NB4 (cell line): Measurements from ENCODE around the gene MYRF.

Experiments used
- DNase-seq: peaks from one replicate; pipeline ENCODE4 v3.0.0; 2010; ENCODE audit warnings: low read depth
- H3K4me3 ChIP-seq: one replicate; pipeline ENCODE4 v1.5.1; 2011; ENCODE audit warnings: mild to moderate bottlenecking, low read depth, low read length, moderate library complexity
- CTCF ChIP-seq: IDR thresholded peaks from one replicate; pipeline ENCODE4 v1.5.1; 2012; ENCODE audit warnings: low read depth, low read length
- MAX ChIP-seq: IDR thresholded peaks from 2 replicates; pipeline ENCODE4 v1.6.1; 2011; ENCODE audit warnings: low read depth, low read length
- MYC ChIP-seq: IDR thresholded peaks from 2 replicates; pipeline ENCODE4 v1.6.1; 2011; ENCODE audit warnings: low read depth, low read length
- POLR2A ChIP-seq: IDR thresholded peaks from 2 replicates; pipeline ENCODE4 v1.6.1; 2011; ENCODE audit warnings: mild to moderate bottlenecking; ENCODE audit not compliant: insufficient read length; ENCODE audit errors: extremely low read depth

The MYRF gene

GRCh38 chr11:61828379-61828628 lies 75.9 kb downstream of the MYRF start:
- peak overlapping the region; percentile 74 for H3K4me3 ChIP-seq
- TF ChIP-seq MAX (0 out of 2 replicates have a peak, but pooled peaks have one; percentile 17), CTCF (no peak), MYC (peak; percentile 4; the same call in 1 of the 2 replicates), POLR2A (no peak)
- no peak for DNase-seq

GRCh38 chr11:61828629-61829407 lies 76.4 kb downstream of the MYRF start:
- DNase-seq = peak; percentile 70
- TF ChIP-seq POLR2A = peak; percentile 41
- TF ChIP-seq CTCF = peak; percentile 61
- no peak for TF ChIP-seq MYC
- no peak for TF ChIP-seq MAX
- peak overlapping the region; percentile 74 for H3K4me3 ChIP-seq

- DNase-seq = no peak
- no peak for TF ChIP-seq POLR2A
- no peak for TF ChIP-seq CTCF
- H3K4me3 ChIP-seq = peak overlapping the region; percentile 74
Measured at GRCh38 chr11:61829806-61830205, 77.4 kb downstream of the MYRF start.

- peak overlapping the region; percentile 74 for H3K4me3 ChIP-seq
- TF ChIP-seq MYC (no peak), CTCF (no peak), POLR2A (no peak), MAX (no peak)
- no peak for DNase-seq
Measured at GRCh38 chr11:61830237-61831105, 78.0 kb downstream of the MYRF start.

GRCh38 chr11:61832207-61832606 lies 79.8 kb downstream of the MYRF start:
- no peak for DNase-seq
- TF ChIP-seq CTCF (no peak), MAX (no peak), POLR2A (no peak), MYC (no peak)
- no peak overlapping the region for H3K4me3 ChIP-seq
